A549 (cell line): Measurements from ENCODE around the gene NFX1. TPM values are rescaled to one million over a fixed set of nuclear protein-coding genes. Genes with fewer than 3 reads are reported as not detected.

ENCODE experiments used
- ATAC-seq, 2 experiments: fragments of 200-7000 bp in 1 of 2; fragments of >200 bp in 1 of 2; cut with Nextera tagmentation in 1 of 2; cut with Tn5 transposase in 1 of 2; 3 replicates each; pipeline versions ENCODE4 v1.8.0 to v1.9.1; 2018 to 2020; ENCODE audit warnings: mild to moderate bottlenecking in 1 of 2, moderate library complexity in 1 of 2
- CTCF ChIA-PET: fragments of 300-600 bp; sonication (Branson Sonifier 250); formaldehyde crosslinking; extraction: SDS; loops from one replicate; lab custom pipeline; 2021; ENCODE audit warnings: antibody characterized with exemption, inconsistent platforms; lab: Yijun Ruan, JAX
- POLR2A ChIA-PET: fragments of 350-600 bp; formaldehyde crosslinking; extraction: SDS; loops from one replicate; lab custom pipeline; 2021; ENCODE audit warnings: antibody characterized with exemption, inconsistent platforms; lab: Yijun Ruan, JAX
- DNase-seq, 2 experiments: peaks; one replicate each; pipeline versions ENCODE4 v3.0.0 to v3.0.0-alpha.2; 2011 to 2016; ENCODE audit warnings: low read depth in 1 of 2, low spot score in 1 of 2
- FAIRE-seq: peaks from 2 replicates; lab custom pipeline; 2011; peaks lifted over from hg19 to GRCh38; lab: Jason Lieb, UNC
- H3K27ac ChIP-seq, 2 experiments: fragments of >200 bp; sonication (Bioruptor Twin); formaldehyde crosslinking; 3 replicates each; pipeline ENCODE4 v1.5.1; 2016 to 2017
- H3K4me1 ChIP-seq: fragments of >200 bp; sonication (Bioruptor Twin); formaldehyde crosslinking; 3 replicates; pipeline ENCODE4 v1.6.1; 2016
- H3K4me2 ChIP-seq: fragments of >200 bp; sonication (Bioruptor Twin); formaldehyde crosslinking; 3 replicates; pipeline ENCODE4 v1.6.1; 2016
- H3K4me3 ChIP-seq: fragments of >200 bp; sonication (Bioruptor Twin); formaldehyde crosslinking; 3 replicates; pipeline ENCODE4 v1.5.1; 2016
- H3K9me3 ChIP-seq: fragments of >200 bp; sonication (Bioruptor Twin); formaldehyde crosslinking; 3 replicates; pipeline ENCODE4 v1.6.1; 2016
- BCL3 ChIP-seq: fragments of >200 bp; sonication (Bioruptor Twin); formaldehyde crosslinking; IDR thresholded peaks from 3 replicates; pipeline ENCODE4 v1.6.1; 2016
- BHLHE40 ChIP-seq: IDR thresholded peaks from 2 replicates; pipeline ENCODE4 v1.6.1; 2012; ENCODE audit warnings: low read depth, low read length, inconsistent platforms
- CBX2 ChIP-seq: fragments of 200-600 bp; sonication (generic); IDR thresholded peaks from 2 replicates; pipeline ENCODE4 v1.6.1; 2016; ENCODE audit warnings: low read depth, mild to moderate bottlenecking, borderline replicate concordance
- CEBPB ChIP-seq, 2 experiments: fragments of >200 bp in 1 of 2; sonication (Bioruptor Twin) in 1 of 2; formaldehyde crosslinking in 1 of 2; IDR thresholded peaks; 2 replicates each; pipeline ENCODE4 v1.6.1; 2012 to 2016
- CHD2 ChIP-seq: fragments of 150-350 bp; IDR thresholded peaks from 2 replicates; pipeline ENCODE4 v1.6.1; 2014; ENCODE audit warnings: low read length; ENCODE audit not compliant: partially characterized antibody
- EHF ChIP-seq: fragments of 250-450 bp; sonication (Bioruptor Pico); IDR thresholded peaks from 2 replicates; pipeline ENCODE4 v1.5.0; 2020; ENCODE audit warnings: mild to moderate bottlenecking
- FOSB ChIP-seq: fragments of 250-450 bp; sonication (Bioruptor Pico); IDR thresholded peaks from 2 replicates; pipeline ENCODE4 v1.5.0; 2020; ENCODE audit warnings: mild to moderate bottlenecking, moderate library complexity
- HDAC2 ChIP-seq: fragments of 200-600 bp; sonication (generic); IDR thresholded peaks from 2 replicates; pipeline ENCODE4 v1.6.1; 2016
- JUN ChIP-seq, 2 experiments: fragments of >200 bp; sonication (Bioruptor Twin); formaldehyde crosslinking; IDR thresholded peaks; 2 replicates in 1 of 2; 3 replicates in 1 of 2; pipeline ENCODE4 v1.6.1; 2016 to 2017
- JUNB ChIP-seq: fragments of >200 bp; sonication (Bioruptor Twin); formaldehyde crosslinking; IDR thresholded peaks from 2 replicates; pipeline ENCODE4 v1.6.1; 2016
- KDM5A ChIP-seq: fragments of 200-600 bp; sonication (generic); IDR thresholded peaks from 2 replicates; pipeline ENCODE4 v1.6.1; 2016; ENCODE audit warnings: antibody characterized with exemption, mild to moderate bottlenecking
- MAZ ChIP-seq: fragments of 150-350 bp; IDR thresholded peaks from 2 replicates; pipeline ENCODE4 v1.6.1; 2014; ENCODE audit warnings: antibody characterized with exemption, low read depth, low read length, borderline replicate concordance
- PBX3 ChIP-seq: IDR thresholded peaks from 2 replicates; pipeline ENCODE4 v1.6.1; 2012
- RAD21 ChIP-seq, 2 experiments: fragments of >200 bp in 1 of 2; sonication (Bioruptor Twin) in 1 of 2; formaldehyde crosslinking in 1 of 2; IDR thresholded peaks in 1 of 2; conservative IDR thresholded peaks in 1 of 2; 2 replicates in 1 of 2; 3 replicates in 1 of 2; pipeline ENCODE4 v1.6.1; 2012 to 2018; ENCODE audit warnings: inconsistent platforms in 1 of 2
- RCOR1 ChIP-seq: fragments of 150-350 bp; IDR thresholded peaks from 2 replicates; pipeline ENCODE4 v1.6.1; 2014; ENCODE audit warnings: antibody characterized with exemption, low read length, low read depth
- REST ChIP-seq: fragments of 200-600 bp; sonication (generic); IDR thresholded peaks from 2 replicates; pipeline ENCODE4 v1.6.1; 2016; ENCODE audit warnings: antibody characterized with exemption, mild to moderate bottlenecking, moderate library complexity
- RNF2 ChIP-seq: fragments of 200-600 bp; sonication (generic); IDR thresholded peaks from 2 replicates; pipeline ENCODE4 v1.6.1; 2016; ENCODE audit warnings: low read depth, mild to moderate bottlenecking, antibody characterized with exemption, moderate library complexity, borderline replicate concordance
- SMC3 ChIP-seq: fragments of >200 bp; sonication (Bioruptor Twin); formaldehyde crosslinking; IDR thresholded peaks from 3 replicates; pipeline ENCODE4 v1.6.1; 2018; ENCODE audit warnings: inconsistent platforms
- USF2 ChIP-seq: fragments of 450-650 bp; IDR thresholded peaks from 2 replicates; pipeline ENCODE4 v1.6.1; 2014; ENCODE audit warnings: antibody characterized with exemption
- WGBS: methylation state at CpG from one replicate; pipeline ENCODE4 v1.1.6; 2017; ENCODE audit errors: missing lambda C conversion rate; 5-methylcytosine and 5-hydroxymethylcytosine counted together
- polyA plus RNA-seq, 4 experiments: library from polyadenylated mRNA; depleted of rRNA in 3 of 4; stranded (reverse); fragments of >200 nt; fragmentation: RNase III in 1 of 4; extraction: RNeasy Plus Mini Kit Qiagen cat#74134 plus additional on column Dnase treatment in 1 of 4; gene quantifications; 2 replicates in 3 of 4; 3 replicates in 1 of 4; pipeline ENCODE4 v1.2.3, GENCODE V29; 2011 to 2017

Gene NFX1
- polyA plus RNA-seq, 2 of the 4 experiments (the other 2 are of a cell fraction) = 24.8 to 41.2 TPM

GRCh38 chr9:33375238-33375840 lies 85.0 kb downstream of the NFX1 start:
- 85% methylated on average over 15 of the region's 15 CpGs for WGBS
- H3K4me3 ChIP-seq = no peak overlapping the region
- peak overlapping the region in 1 of 2 experiments; percentile 36; a peak in 3 of 6 replicates for H3K27ac ChIP-seq
- no peak overlapping the region for H3K4me2 ChIP-seq
- FAIRE-seq = no peak
- CTCF ChIA-PET = interaction anchor here (0.7 to 10.5 kb wide), 49 partner anchors 10 to 346 kb away, joined by 3 to 147 read pairs (median 6); partner anchors contain the start of genes AQP3, AQP7, NFX1 and NOL6
- H3K9me3 ChIP-seq = no peaks in the 10 kb centered on the region
- DNase-seq = no peak
- no peak for TF ChIP-seq JUNB
- TF ChIP-seq RAD21 (conservative IDR thresholded peaks at IDR 0.05 in 1 of 2, IDR thresholded peaks at IDR 0.05 in 1 of 2) = peak in 1 of 2 experiments; percentile 8; a peak in 1 of 5 replicates
- H3K4me1 ChIP-seq = peaks cover 4% of the 10 kb centered on the region; the same call in 1 of the 3 replicates
- peak in 1 of 2 experiments; percentile 14; a peak in 2 of 6 replicates for ATAC-seq
- POLR2A ChIA-PET = interaction anchor here (0.9 to 1.2 kb wide), 3 partner anchors 72 to 99 kb away, joined by 3 to 4 read pairs (median 4); partner anchors contain the start of genes AQP3 and NOL6

- TF ChIP-seq CBX2 (no peak), JUN (IDR thresholded peaks at IDR 0.05) (no peak), FOSB (CRISPR knock-in tag) (no peak), RCOR1 (no peak), JUNB (no peak), CHD2 (no peak), SMC3 (no peak), REST (no peak), BCL3 (no peak), CEBPB (IDR thresholded peaks at IDR 0.05) (no peak), MAZ (no peak), BHLHE40 (no peak), EHF (no peak)
- Histone ChIP-seq H3K4me2 (no peak overlapping the region), H3K9me3 (no peaks in the 10 kb centered on the region), H3K4me3 (no peak overlapping the region), H3K4me1 (peaks cover 4% of the 10 kb centered on the region; the same call in 1 of the 3 replicates), H3K27ac (peak overlapping the region in 1 of 2 experiments; percentile 36; a peak in 1 of 6 replicates)
- FAIRE-seq (no peak), ATAC-seq (no peak), DNase-seq (no peak)
- ChIA-PET CTCF (interaction anchor here (0.7 to 10.5 kb wide), 29 partner anchors 10 to 342 kb away, joined by 3 to 147 read pairs (median 17); partner anchors contain the start of genes AQP3, AQP7, NFX1 and NOL6), POLR2A (interaction anchor here (1.0 kb wide), 1 partner anchor 71 kb away, joined by 3 read pairs; the partner anchor contains the start of gene AQP3)
- WGBS = 93% methylated on average over 7 of the region's 7 CpGs
Observed at GRCh38 chr9:33375841-33376321, 85.6 kb downstream of the NFX1 start.

- 87% methylated on average over 12 of the region's 12 CpGs for WGBS
- ChIA-PET CTCF (interaction anchor here (0.8 to 10.5 kb wide), 7 partner anchors 11 to 89 kb away, joined by 3 to 147 read pairs (median 24); no protein-coding TSS in a partner anchor), POLR2A (no interaction called here)
- FAIRE-seq (no peak), DNase-seq (no peak), ATAC-seq (no peak)
- Histone ChIP-seq H3K9me3 (no peaks in the 10 kb centered on the region), H3K27ac (0 out of 6 replicates have a peak overlapping the region, but pooled peaks of 1 of the 2 experiments have one; percentile 5), H3K4me3 (no peak overlapping the region), H3K4me1 (peaks cover 12% of the 10 kb centered on the region; the same call in 1 of the 3 replicates), H3K4me2 (no peak overlapping the region)
- TF ChIP-seq HDAC2 (no peak), USF2 (no peak), PBX3 (no peak), REST (no peak), MAZ (no peak), BHLHE40 (no peak), KDM5A (no peak), RNF2 (no peak)
Observed at GRCh38 chr9:33377089-33377715, 86.9 kb downstream of the NFX1 start.
